Measurements from ENCODE around the gene ADAMTS5.

DNA sequence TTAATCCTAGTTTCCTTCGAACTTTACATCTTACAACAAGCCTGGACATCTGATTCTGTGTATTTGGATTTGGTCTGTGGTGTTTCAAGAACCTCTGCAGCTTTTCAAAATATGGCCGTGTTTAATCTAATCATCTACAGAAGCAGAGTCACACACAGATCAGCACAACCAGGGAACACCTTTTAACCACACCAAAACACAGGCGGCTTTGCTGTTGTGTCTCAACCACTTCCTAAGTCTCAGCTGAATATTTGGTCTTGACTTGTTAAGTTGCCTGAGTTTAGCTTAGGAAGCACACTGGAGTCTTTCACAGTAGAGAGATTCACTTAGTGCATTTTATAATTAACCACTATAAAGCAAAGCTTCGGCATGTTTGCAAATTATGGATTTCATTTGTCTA is 17.1 kb downstream of the ADAMTS5 start:
- TF ChIP-seq, protein P1, sequence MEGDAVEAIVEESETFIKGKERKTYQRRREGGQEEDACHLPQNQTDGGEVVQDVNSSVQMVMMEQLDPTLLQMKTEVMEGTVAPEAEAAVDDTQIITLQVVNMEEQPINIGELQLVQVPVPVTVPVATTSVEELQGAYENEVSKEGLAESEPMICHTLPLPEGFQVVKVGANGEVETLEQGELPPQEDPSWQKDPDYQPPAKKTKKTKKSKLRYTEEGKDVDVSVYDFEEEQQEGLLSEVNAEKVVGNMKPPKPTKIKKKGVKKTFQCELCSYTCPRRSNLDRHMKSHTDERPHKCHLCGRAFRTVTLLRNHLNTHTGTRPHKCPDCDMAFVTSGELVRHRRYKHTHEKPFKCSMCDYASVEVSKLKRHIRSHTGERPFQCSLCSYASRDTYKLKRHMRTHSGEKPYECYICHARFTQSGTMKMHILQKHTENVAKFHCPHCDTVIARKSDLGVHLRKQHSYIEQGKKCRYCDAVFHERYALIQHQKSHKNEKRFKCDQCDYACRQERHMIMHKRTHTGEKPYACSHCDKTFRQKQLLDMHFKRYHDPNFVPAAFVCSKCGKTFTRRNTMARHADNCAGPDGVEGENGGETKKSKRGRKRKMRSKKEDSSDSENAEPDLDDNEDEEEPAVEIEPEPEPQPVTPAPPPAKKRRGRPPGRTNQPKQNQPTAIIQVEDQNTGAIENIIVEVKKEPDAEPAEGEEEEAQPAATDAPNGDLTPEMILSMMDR (IDR thresholded peaks at IDR 0.05): no peak
- TF ChIP-seq ZFX (IDR thresholded peaks at IDR 0.05; ENCODE audit: borderline replicate concordance): no peak
